Stomach (tissue), 4 donors: Measurements from ENCODE around the gene FCER1G.

ENCODE experiments used
- CTCF ChIP-seq, 7 experiments: fragments of 450-650 bp in 4 of 7; fragments of 200-600 bp in 3 of 7; sonication (generic) in 3 of 7; IDR thresholded peaks; one replicate each; pipeline ENCODE4 v1.5.1; 2016 to 2019; ENCODE audit warnings: antibody characterized with exemption in 7 of 7, control low read depth in 2 of 7, mild to moderate bottlenecking in 1 of 7
- EP300 ChIP-seq: sonication (generic); formaldehyde crosslinking; IDR thresholded peaks from one replicate; pipeline ENCODE4 v1.6.1; 2017; ENCODE audit warnings: antibody characterized with exemption
- POLR2A ChIP-seq, 4 donors: fragments of 450-650 bp; IDR thresholded peaks; one replicate each; pipeline ENCODE4 v1.6.1; 2016; ENCODE audit warnings: antibody characterized with exemption in 4 of 4, control low read depth in 2 of 4, mild to moderate bottlenecking in 1 of 4, moderate library complexity in 1 of 4
- POLR2AphosphoS5 ChIP-seq, 3 donors: sonication (generic); formaldehyde crosslinking; IDR thresholded peaks; one replicate each; pipeline ENCODE4 v1.6.1; 2016; ENCODE audit warnings: antibody characterized with exemption in 3 of 3

- peak in 2 of 4 donors; percentile 54 to 59 for TF ChIP-seq POLR2A (IDR thresholded peaks at IDR 0.05)
- TF ChIP-seq EP300: no peak
- no peak for TF ChIP-seq CTCF (IDR thresholded peaks at IDR 0.05)
- TF ChIP-seq POLR2AphosphoS5 (IDR thresholded peaks at IDR 0.05): peak; percentile 57 to 94 (median 85)
Observed at GRCh38 chr1:161201836-161202712, 13.0 kb upstream of the FCER1G start, which contains the start of gene NDUFS2.
